HFFc6 (cell line): ENCODE data around the gene TAF12. TPM values are rescaled to one million over a fixed set of nuclear protein-coding genes. Genes with fewer than 3 reads are reported as not detected.

Experiments used
- DNase-seq: peaks from one replicate; pipeline ENCODE4 v3.0.0-alpha.2; 2018
- H3K27ac Mint-ChIP-seq: 2 replicates; pipeline ENCODE4 v1.8.0; 2020; ENCODE audit warnings: mild to moderate bottlenecking, mixed read lengths
- H3K27me3 Mint-ChIP-seq: 2 replicates; pipeline ENCODE4 v1.8.0; 2021; ENCODE audit warnings: mild to moderate bottlenecking, moderate library complexity, mixed read lengths; ENCODE audit not compliant: insufficient read depth
- H3K36me3 Mint-ChIP-seq: 2 replicates; pipeline ENCODE4 v1.8.0; 2021; ENCODE audit warnings: low read depth, mixed read lengths
- H3K4me1 Mint-ChIP-seq: 2 replicates; pipeline ENCODE4 v1.8.0; 2020; ENCODE audit warnings: low read depth, mixed read lengths
- H3K4me3 Mint-ChIP-seq: 2 replicates; pipeline ENCODE4 v1.8.0; 2020; ENCODE audit warnings: mild to moderate bottlenecking, moderate library complexity, mixed read lengths
- H3K9me3 Mint-ChIP-seq: 2 replicates; pipeline ENCODE4 v1.8.0; 2020; ENCODE audit warnings: mild to moderate bottlenecking, mixed read lengths
- CTCF ChIP-seq: fragments of 200-600 bp; sonication (generic); IDR thresholded peaks from 2 replicates; pipeline ENCODE4 v1.5.0; 2021; ENCODE audit warnings: antibody characterized with exemption, mild to moderate bottlenecking
- total RNA-seq, 6 experiments: library from RNA; stranded (reverse); fragmentation: NEBNext Ultra II Directional; extraction: Animal tissue kit (Norgen Biotek cat#: 25700); gene quantifications; 2 replicates in 1 of 6; 3 replicates in 5 of 6; pipeline ENCODE4 v1.2.3, GENCODE V29; 2021

TAF12 gene
- total RNA-seq, 6 experiments from 2014 or later = 32.0 to 40.7 (median 35.9) TPM

GRCh38 chr1:28564310-28564709 lies 78.6 kb downstream of the TAF12 start:
- Mint-ChIP-seq H3K27ac (no peak overlapping the region), H3K27me3 (no peaks in the 10 kb centered on the region), H3K4me3 (no peak overlapping the region), H3K36me3 (peaks cover 36% of the 10 kb centered on the region), H3K4me1 (no peaks in the 10 kb centered on the region), H3K9me3 (no peaks in the 10 kb centered on the region)
- no peak for DNase-seq
- TF ChIP-seq CTCF = no peak

- Mint-ChIP-seq H3K27me3 (no peaks in the 10 kb centered on the region), H3K9me3 (no peaks in the 10 kb centered on the region), H3K4me3 (no peak overlapping the region), H3K4me1 (no peaks in the 10 kb centered on the region), H3K27ac (no peak overlapping the region), H3K36me3 (peaks cover 25% of the 10 kb centered on the region; the same call in 1 of the 2 replicates)
- DNase-seq = no peak
- TF ChIP-seq CTCF = no peak
Measured at GRCh38 chr1:28560886-28561285, 82.0 kb downstream of the TAF12 start.

Other genes starting within 250 kb of the TAF12 start
- gene RCC1, start 137.0 kb downstream of the TAF12 start, total RNA-seq = 10 to 100 TPM; 30.9 to 45.4 (median 38.4) TPM
- 10 to 100 TPM; 20.9 to 33.0 (median 28.2) TPM for gene TRNAU1AP, start 90.0 kb downstream of the TAF12 start, total RNA-seq
- gene RAB42, start 50.8 kb downstream of the TAF12 start, total RNA-seq = under 1 TPM in 3 of 6 experiments, not detected in 3; 0.19 to 0.53 (median 0.20) TPM
- gene RNU11, start 5.5 kb upstream of the TAF12 start, total RNA-seq = not detected
- gene GMEB1, start 25.7 kb upstream of the TAF12 start, total RNA-seq = 10 to 100 TPM; 11.1 to 13.2 (median 12.0) TPM
- gene YTHDF2, start 93.9 kb upstream of the TAF12 start, total RNA-seq = 10 to 100 TPM; 66.9 to 88.2 (median 76.6) TPM
- gene OPRD1, start 169.1 kb upstream of the TAF12 start, total RNA-seq = not detected